ENCODE results near the gene INSRR.

INSRR gene

DNA sequence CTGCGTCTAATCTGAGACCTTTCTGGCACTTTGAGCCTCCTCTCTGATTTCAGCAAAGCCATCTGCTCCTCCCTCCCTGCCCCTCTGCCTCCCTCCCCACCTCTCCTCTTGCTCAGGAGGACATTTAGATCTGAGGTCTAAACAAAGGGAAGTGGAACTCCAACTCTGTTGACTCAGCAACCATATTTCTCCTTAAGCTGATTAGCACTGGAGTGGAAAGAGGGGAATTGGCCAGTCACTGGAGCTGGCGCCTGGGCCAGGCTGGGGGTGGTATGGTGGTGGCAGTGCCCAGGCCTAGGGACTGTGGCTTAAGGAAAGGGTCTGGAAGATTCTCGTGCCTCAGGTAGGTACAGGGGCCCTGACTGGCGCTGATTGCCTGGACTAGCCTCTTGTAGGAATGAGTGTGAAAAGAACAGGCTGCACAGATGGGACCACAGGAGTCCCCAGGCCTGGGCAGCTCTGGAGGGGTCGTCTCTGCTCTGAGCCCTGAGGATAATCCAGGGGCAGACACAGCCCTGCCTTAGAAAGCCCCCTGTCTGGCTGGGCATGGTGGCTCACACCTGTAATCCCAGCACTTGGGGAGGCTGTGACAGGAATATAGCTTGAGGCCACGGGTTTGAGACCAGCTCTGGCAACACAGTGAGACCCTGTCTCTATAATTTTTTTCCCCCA lies 54.2 kb downstream of the INSRR start:
- no peak for DNase-seq (ENCODE audit: low read depth)

DNA sequence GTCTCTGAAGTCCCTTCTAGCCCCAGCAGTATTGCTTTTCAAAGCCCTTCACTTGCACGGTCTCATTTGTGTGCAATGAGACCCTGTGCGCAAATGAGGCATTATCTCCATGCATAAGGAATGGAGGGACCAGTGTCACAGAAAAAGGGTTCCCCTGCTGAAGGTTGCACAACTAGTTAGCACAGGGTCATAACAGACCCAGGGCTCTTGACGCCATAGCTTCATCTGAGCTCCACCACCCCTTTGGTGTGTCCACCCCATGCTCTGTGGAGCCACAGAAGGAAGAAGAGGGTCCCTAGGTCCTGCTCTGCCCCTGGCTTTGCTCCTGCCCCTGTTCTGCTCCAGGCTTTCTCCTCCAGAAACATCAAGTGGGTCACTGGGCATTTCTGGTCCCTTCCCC lies 54.9 kb downstream of the INSRR start:
- no peak for DNase-seq (ENCODE audit: low read depth)

DNA sequence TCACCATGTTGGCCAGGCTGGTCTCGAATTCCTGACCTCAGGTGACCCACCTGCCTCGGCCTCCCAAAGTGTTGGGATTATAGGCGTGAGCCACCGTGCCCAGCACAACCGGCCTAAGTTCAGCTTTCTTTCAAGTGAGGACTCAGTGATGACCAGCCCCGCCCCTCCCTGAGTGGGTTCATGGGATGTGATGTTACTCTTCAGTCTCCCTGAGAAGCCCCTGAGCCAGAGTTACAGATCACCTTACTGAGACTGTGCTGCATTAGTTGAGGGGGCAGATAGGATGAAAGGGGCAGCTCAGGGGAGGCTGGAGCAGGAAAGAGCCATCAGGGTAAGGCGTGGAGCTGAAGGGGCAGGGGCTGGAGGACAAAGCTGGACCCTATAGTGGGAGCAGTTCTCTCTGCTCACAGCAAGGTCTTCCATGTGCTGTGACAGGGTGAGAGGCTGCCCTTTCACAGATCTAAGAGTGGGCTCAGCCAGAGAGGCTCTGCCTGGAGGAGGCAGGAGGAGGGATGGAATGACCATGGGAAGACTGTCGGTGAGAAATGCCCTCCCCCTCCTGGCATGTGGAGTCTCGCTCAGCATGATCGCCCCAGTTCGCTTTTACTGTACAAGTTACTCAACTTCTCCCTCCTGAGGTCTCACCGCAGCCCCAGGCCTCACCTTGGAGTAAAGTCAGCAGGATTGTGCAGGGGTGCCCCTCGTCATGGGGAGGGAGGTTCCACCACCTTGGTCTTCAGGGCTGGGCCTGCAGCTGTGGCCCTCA lies 55.6 kb downstream of the INSRR start:
- no peak for DNase-seq (ENCODE audit: low read depth)

DNA sequence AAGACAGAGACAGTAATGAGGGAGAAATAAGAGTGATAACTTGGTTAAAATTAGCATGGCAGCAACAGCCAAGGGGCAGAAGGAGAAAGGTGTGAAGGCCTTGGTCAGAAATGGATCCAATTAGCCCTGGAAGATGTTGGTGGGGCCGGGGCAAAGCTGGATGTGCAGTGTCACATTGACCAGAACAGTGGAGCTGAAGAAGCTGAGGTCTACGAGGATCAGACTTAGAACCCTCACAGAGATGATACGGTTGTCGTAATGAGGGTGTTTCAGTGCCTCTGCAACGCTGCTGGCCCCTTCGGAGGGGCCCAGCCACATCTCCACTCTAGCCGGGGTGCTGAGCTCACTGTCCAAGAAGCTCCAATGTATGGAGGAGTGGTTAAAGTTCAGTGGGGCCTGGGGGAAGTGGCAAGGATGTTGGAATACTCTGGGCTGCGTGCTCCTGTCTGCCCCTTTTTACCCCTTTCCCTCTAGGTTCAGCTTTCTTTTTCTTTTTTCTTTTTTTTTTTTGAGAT lies 56.4 kb downstream of the INSRR start:
- no peak for DNase-seq (ENCODE audit: low read depth)

DNA sequence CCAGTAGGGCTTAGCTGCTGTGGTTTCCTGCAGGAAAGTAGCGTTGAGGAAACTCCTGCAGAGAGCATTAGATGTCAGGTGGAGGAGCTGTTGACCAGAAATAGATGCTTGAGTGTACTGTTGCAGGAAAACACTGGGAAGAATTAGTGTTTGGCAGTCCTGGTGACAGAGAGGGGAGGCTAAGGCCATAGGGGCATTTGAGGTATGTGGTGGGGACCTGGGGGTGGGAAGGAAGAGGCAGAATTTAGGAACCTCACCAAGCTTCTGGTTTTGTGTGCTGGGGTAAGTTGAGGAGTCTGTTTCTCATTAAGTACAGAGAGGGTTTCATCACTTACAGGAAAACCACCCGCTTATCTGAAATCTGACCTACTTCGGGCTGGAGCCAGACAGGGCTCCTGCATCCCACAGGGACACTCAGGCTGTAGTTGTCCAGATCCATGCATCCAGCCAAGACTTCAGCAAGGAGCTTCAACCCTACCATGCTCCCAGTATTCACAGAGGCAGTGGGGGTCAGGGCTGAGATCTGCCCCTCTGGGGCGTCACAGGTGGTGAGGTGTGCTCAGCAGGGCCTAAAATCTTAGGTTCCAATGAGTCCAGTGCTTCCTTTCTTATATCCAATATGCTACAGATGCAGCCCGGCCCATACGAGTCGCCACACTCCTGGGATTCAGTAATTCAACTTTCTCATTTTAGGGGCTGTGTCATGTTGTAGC lies 57.4 kb downstream of the INSRR start:
- no peak for DNase-seq (ENCODE audit: low read depth)

DNA sequence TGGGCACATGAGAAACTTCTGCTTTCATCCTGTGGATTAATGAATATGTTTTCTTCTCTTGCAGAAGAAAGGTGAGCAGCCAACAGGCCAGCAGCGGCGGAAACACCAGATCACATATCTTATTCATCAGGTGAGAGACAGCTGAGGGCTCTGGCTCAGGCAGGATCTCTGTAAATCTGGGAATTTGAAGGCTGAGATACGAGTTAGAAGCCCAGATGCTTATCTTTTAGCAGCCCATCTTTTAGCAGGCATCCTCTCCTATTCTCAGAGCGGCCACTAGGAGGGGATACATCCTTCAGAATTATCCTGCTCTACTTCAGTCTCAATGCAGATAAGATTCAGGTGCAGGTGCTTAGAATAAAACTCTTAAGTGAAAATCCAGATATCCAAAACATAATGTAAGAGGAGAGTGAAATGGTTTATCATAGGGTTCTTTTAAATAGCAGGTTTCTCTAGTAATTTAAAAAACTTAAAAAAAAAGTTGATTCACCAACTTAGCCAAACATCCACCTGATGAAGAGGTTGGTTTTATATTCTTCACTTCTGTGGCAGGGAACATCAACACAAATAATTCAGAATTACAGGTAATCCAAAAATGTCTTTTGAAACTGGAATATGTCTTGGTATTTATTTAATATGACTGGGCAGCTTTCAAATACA lies 61.6 kb downstream of the INSRR start:
- DNase-seq (ENCODE audit: low read depth) = no peak

DNA sequence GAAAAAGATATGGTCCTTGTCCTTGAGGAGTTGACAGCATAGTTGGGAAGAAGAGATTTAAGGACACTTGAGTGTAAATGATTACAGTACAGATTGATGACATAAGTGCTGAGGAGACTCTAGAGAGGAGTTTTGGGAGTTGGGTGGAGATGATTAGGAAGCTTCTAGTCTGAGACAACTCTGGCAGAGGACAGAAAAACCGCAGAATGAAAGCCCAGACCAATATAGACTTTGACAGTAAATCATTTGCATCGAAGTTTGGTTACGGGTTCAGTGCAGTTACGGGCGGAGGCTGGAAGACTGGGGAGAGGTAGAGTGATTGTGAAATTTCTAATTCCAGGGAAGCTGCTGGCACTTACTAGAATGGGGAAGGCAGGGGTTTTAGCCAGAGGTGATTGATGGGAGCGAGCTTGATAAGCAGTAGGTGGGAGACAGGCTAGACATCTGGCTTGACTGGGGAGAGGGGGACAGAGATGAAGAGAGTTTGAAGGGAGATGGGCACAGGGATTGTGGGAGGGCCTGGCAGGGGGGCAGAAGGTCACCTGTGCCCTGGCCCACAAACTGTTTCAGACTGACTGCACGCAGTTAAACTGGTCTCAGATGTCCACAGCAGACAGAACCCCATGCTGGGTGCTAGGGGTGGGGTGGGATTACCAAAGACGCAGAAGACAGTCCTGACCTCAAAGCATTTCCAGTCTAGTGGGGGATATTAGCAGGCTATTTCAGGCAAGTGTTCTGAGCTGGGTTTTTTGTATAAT lies 62.4 kb downstream of the INSRR start:
- no peak for DNase-seq (ENCODE audit: low read depth)

DNA sequence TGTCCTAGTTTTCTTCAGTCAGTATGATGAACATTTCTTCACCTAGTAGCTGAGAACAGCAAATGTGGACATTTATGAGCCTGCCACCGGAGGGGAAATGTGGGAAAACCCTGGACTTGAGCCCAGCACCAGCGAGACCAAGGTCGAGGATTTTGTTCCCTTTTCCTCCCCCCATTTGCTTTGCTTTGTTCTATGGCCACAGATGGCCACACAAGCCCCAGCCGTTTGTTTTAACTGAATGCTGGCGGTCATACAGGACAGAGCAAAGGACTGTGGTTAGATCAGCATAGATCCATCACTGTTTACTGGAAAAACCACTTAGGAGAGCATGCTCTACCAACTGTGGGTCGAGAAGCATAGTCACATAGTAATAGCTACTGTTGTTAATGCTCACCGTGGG lies 63.1 kb downstream of the INSRR start:
- no peak for DNase-seq (ENCODE audit: low read depth)

DNA sequence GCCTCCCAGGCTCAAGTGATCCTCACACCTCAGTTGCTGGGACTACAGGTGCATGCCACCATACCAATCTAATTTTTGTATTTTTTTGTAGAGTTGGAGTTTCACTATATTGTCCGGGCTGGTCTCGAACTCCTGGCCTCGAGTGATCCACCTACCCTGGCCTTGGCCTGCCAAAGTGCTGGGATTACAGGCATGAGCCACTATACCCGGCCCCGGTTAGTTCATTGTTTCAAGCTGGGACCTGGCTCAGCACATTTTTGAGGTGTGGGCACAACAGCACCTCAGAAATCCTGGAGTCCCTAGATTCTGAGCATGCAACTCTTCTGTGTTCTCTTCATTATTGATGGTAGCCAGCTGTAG lies 63.6 kb downstream of the INSRR start:
- no peak for DNase-seq (ENCODE audit: low read depth)

DNA sequence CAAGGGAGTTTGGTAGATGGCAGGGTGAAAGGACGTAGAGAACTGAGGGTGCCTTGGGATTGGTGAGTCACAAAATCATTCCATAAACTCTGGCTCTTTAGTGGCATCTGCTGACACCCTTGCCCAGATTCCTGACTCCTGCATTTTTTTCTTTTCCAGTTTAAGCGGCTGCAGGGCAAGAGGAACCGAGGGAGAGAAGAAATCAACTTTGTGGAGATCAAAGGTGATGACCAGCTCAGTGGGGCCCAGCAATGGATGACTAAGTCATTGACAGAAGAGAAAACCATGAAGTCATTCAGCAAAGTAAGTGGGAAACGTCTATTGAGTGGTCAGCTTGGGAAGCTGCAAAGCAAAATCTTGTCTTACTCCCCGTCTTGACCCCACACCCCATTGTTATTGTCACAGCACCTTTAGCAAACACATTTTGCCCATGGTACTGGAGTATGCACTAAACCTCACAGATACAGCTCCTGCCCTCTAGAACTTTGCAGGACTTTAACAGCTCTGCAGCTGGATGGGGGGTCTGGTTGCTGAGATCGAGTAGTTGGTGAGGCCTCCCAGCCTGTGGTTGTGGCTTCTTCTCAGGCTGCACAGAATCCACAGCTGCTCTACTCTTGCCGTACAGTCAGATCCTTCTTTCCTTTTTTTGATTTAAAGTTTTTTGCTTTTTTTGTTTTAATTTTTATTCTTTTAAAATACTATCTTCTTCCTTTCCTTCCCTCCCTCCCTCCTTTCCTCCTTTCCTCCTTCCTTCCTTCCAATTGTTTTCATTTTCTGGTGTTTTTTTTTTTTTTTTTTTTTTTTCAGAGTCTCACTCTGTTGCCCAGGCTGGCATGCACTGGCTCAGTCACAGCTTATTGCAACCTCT lies 64.2 kb downstream of the INSRR start:
- DNase-seq (ENCODE audit: low read depth) = no peak

Data from stimulated activated CD8-positive, alpha-beta memory T cell treated with anti-CD3 and anti-CD28 coated beads, Interleukin-12 subunit alpha, Interleukin-12 subunit beta, amount 100 ng/mL, for 1 hour (primary cell).